DMS79 treated with DMSO at 0.1 percent for 48 hours (cell line): Measurements from ENCODE around the gene SFMBT2.

Experiments used
- DNase-seq: peaks from one replicate; lab custom pipeline; 2025; lab: John Stamatoyannopoulos, UW

The SFMBT2 gene

GRCh38 chr10:7410862-7411670 is at the start of gene SFMBT2:
Gene SFMBT2 (minus strand): TSS chr10:7411034. CDS start chr10:7381898, 29,136 bp downstream.
- DNase-seq: peak; percentile 3

GRCh38 chr10:7460006-7460405 is 49.2 kb upstream of the SFMBT2 start:
- no peak for DNase-seq

- DNase-seq: no peak
Observed at GRCh38 chr10:7458556-7458955, 47.7 kb upstream of the SFMBT2 start.

GRCh38 chr10:7457478-7458316 is 46.9 kb upstream of the SFMBT2 start:
- no peak for DNase-seq

GRCh38 chr10:7449063-7449695 is 38.3 kb upstream of the SFMBT2 start:
- DNase-seq: no peak

- DNase-seq: no peak
Observed at GRCh38 chr10:7445474-7446185, 34.8 kb upstream of the SFMBT2 start.

GRCh38 chr10:7444551-7445121 is 33.8 kb upstream of the SFMBT2 start:
- DNase-seq: peak; percentile 1

- no peak for DNase-seq
Observed at GRCh38 chr10:7443036-7443435, 32.2 kb upstream of the SFMBT2 start.

GRCh38 chr10:7441403-7442147 is 30.7 kb upstream of the SFMBT2 start:
- no peak for DNase-seq

GRCh38 chr10:7439696-7440095 is 28.9 kb upstream of the SFMBT2 start:
- no peak for DNase-seq

GRCh38 chr10:7438196-7438986 is 27.6 kb upstream of the SFMBT2 start:
- DNase-seq: no peak

GRCh38 chr10:7436490-7437100 is 25.8 kb upstream of the SFMBT2 start:
- DNase-seq: no peak

- DNase-seq: no peak
Observed at GRCh38 chr10:7435674-7436073, 24.8 kb upstream of the SFMBT2 start.

- no peak for DNase-seq
Observed at GRCh38 chr10:7434378-7434777, 23.5 kb upstream of the SFMBT2 start.

GRCh38 chr10:7433861-7434260 is 23.0 kb upstream of the SFMBT2 start:
- no peak for DNase-seq

GRCh38 chr10:7432884-7433726 is 22.3 kb upstream of the SFMBT2 start:
- DNase-seq: no peak

- no peak for DNase-seq
Observed at GRCh38 chr10:7428673-7429350, 18.0 kb upstream of the SFMBT2 start.

- no peak for DNase-seq
Observed at GRCh38 chr10:7426349-7426748, 15.5 kb upstream of the SFMBT2 start.
